Endothelial cell of umbilical vein (primary cell): ENCODE measurements around the gene PEX3. TPM values are rescaled to one million over a fixed set of nuclear protein-coding genes. Genes with fewer than 3 reads are reported as not detected.

ENCODE experiments used
- BruUV-seq: library from RNA; stranded (reverse); fragments of 400-500 nt; replicated peaks from 2 replicates; lab custom pipeline; 2021; lab: Mats Ljungman, UMichigan
- CTCF ChIA-PET: fragments of 300-600, 350-600 bp; sonication (Branson Sonifier 250); formaldehyde crosslinking; loops from one replicate; lab custom pipeline; 2021; ENCODE audit warnings: antibody characterized with exemption, inconsistent platforms; lab: Charles Lee
- POLR2A ChIA-PET: fragments of 300-600, 350-600 bp; sonication (Branson Sonifier 250); formaldehyde crosslinking; loops from one replicate; lab custom pipeline; 2021; ENCODE audit warnings: antibody characterized with exemption, inconsistent platforms; lab: Charles Lee
- DNase-seq: peaks from one replicate; pipeline ENCODE4 v3.0.0-alpha.2; 2011; ENCODE audit warnings: low read depth, low spot score
- FAIRE-seq: peaks from 2 replicates; lab custom pipeline; 2011; peaks lifted over from hg19 to GRCh38; lab: Jason Lieb, UNC
- H2AFZ ChIP-seq: 2 replicates; pipeline ENCODE4 v1.6.0; 2012; ENCODE audit warnings: low read depth, low read length, control low read depth, inconsistent platforms
- H3K27ac ChIP-seq: 2 replicates; pipeline ENCODE4 v1.5.1; 2011; ENCODE audit warnings: low read depth, mild to moderate bottlenecking, control low read depth, low read length, moderate library complexity; ENCODE audit not compliant: insufficient read depth
- H3K27me3 ChIP-seq, 2 experiments: 2 replicates each; pipeline versions ENCODE4 v1.6.0 to v1.6.1; 2011; ENCODE audit warnings: low read length in 2 of 2, mixed read lengths in 1 of 2; ENCODE audit not compliant: control insufficient read depth in 2 of 2, insufficient read depth in 2 of 2
- H3K36me3 ChIP-seq, 2 experiments: 2 replicates in 1 of 2; 3 replicates in 1 of 2; pipeline ENCODE4 v1.5.1; 2011; ENCODE audit warnings: low read length in 2 of 2, mild to moderate bottlenecking in 1 of 2, moderate library complexity in 1 of 2; ENCODE audit not compliant: control insufficient read depth in 2 of 2, insufficient read depth in 2 of 2; ENCODE audit errors: extremely low read depth in 1 of 2
- H3K4me1 ChIP-seq: 3 replicates; pipeline ENCODE4 v1.5.1; 2011; ENCODE audit warnings: mild to moderate bottlenecking, low read length; ENCODE audit not compliant: control insufficient read depth, insufficient read depth; ENCODE audit errors: extremely low read depth
- H3K4me2 ChIP-seq: 2 replicates; pipeline ENCODE4 v1.6.1; 2011; ENCODE audit warnings: low read length, control low read depth, mixed read lengths; ENCODE audit not compliant: insufficient read depth
- H3K4me3 ChIP-seq, 3 experiments: fragments of 200-600 bp in 1 of 3; sonication (generic), shearing (Covaris generic) in 1 of 3; replicated peaks in 1 of 3; 2 replicates each; pipeline ENCODE4 v1.5.1; 2011 to 2016; ENCODE audit warnings: control low read depth in 3 of 3, low read length in 3 of 3, mild to moderate bottlenecking in 2 of 3, inconsistent platforms in 1 of 3, low read depth in 1 of 3, moderate library complexity in 1 of 3; ENCODE audit not compliant: insufficient read depth in 1 of 3
- H3K79me2 ChIP-seq: 2 replicates; pipeline ENCODE4 v1.6.0; 2012; ENCODE audit warnings: low read length, inconsistent platforms; ENCODE audit not compliant: control insufficient read depth, insufficient read depth
- H3K9ac ChIP-seq: replicated peaks from 2 replicates; pipeline ENCODE3; 2011; ENCODE audit warnings: low read length, control low read depth; ENCODE audit not compliant: insufficient read depth; ENCODE audit errors: extremely low read depth
- H3K9me1 ChIP-seq: replicated peaks from 3 replicates; pipeline ENCODE4 v1.6.0; 2011; ENCODE audit warnings: mild to moderate bottlenecking, low read length; ENCODE audit not compliant: control insufficient read depth, insufficient read depth; ENCODE audit errors: extremely low read depth
- H3K9me3 ChIP-seq: replicated peaks from 2 replicates; pipeline ENCODE4 v1.5.1; 2012; ENCODE audit warnings: low read length, inconsistent platforms; ENCODE audit not compliant: control insufficient read depth, insufficient read depth
- H4K20me1 ChIP-seq: replicated peaks from 2 replicates; pipeline ENCODE3; 2011; ENCODE audit warnings: mild to moderate bottlenecking, low read length; ENCODE audit not compliant: control insufficient read depth, insufficient read depth; ENCODE audit errors: extremely low read depth
- EZH2 ChIP-seq: IDR thresholded peaks from 2 replicates; pipeline ENCODE4 v1.6.1; 2012; ENCODE audit warnings: borderline replicate concordance, low read depth, mild to moderate bottlenecking, moderate library complexity, low read length, inconsistent platforms; ENCODE audit not compliant: severe bottlenecking
- FOS ChIP-seq: IDR thresholded peaks from 2 replicates; pipeline ENCODE4 v1.6.1; 2011; ENCODE audit warnings: mild to moderate bottlenecking, low read length, moderate library complexity, borderline replicate concordance; ENCODE audit not compliant: insufficient read depth
- GATA2 ChIP-seq: IDR thresholded peaks from 2 replicates; pipeline ENCODE4 v1.7.0; 2011; ENCODE audit warnings: low read depth, mild to moderate bottlenecking, moderate library complexity, mixed read lengths, low read length; ENCODE audit not compliant: insufficient read length, insufficient read depth
- JUN ChIP-seq: IDR thresholded peaks from 2 replicates; pipeline ENCODE4 v1.6.1; 2011; ENCODE audit warnings: borderline replicate concordance, low read depth; ENCODE audit not compliant: insufficient read length, insufficient read depth
- MYC ChIP-seq: IDR thresholded peaks from one replicate; pipeline ENCODE4 v1.6.1; 2011; ENCODE audit warnings: mild to moderate bottlenecking, low read depth, low read length
- POLR2A ChIP-seq: IDR thresholded peaks from 2 replicates; pipeline ENCODE4 v1.6.1; 2012; ENCODE audit warnings: low read depth, mild to moderate bottlenecking, control low read depth, low read length
- POLR2AphosphoS5 ChIP-seq: IDR thresholded peaks from 2 replicates; pipeline ENCODE4 v1.6.1; 2012; ENCODE audit warnings: low read depth, mild to moderate bottlenecking, control low read depth, low read length, moderate library complexity; ENCODE audit not compliant: insufficient read depth
- dilution Hi-C: fragments of 300-500 bp; cut with MboI; formaldehyde crosslinking; loops from one replicate; pipeline ENCODE4 v1.15.0; 2019; ENCODE audit warnings: low sequenced_read_pairs; ENCODE audit not compliant: extremely low pct_ligation_motif_present
- intact Hi-C: fragments of 100-400 bp; cut with micrococcal nuclease; formaldehyde crosslinking; loops from one replicate; pipeline ENCODE4 v1.10.0; 2022
- polyA plus RNA-seq, 4 experiments: library from polyadenylated mRNA; depleted of rRNA in 3 of 4; stranded (reverse) in 3 of 4; unstranded in 1 of 4; fragments of >200 nt; gene quantifications; 2 replicates each; pipeline versions ENCODE4 v1.2.1 to v1.2.3, GENCODE V29; 2011 to 2012; ENCODE audit warnings: missing spikeins in 1 of 4
- total RNA-seq: library from RNA; stranded (reverse); gene quantifications from 2 replicates; pipeline ENCODE4 v1.2.3, GENCODE V29; 2021
- TF ChIP-seq, protein P1 (sequence below): IDR thresholded peaks from 2 replicates; pipeline ENCODE4 v1.6.1; 2011; ENCODE audit not compliant: insufficient read depth, insufficient read length
- TF ChIP-seq, protein P2 (sequence below), 2 donors: IDR thresholded peaks; 1 replicate in 1 of 2; 2 replicates in 1 of 2; pipeline ENCODE4 v1.5.1; 2011; ENCODE audit warnings: low read length in 2 of 2, mild to moderate bottlenecking in 2 of 2, moderate library complexity in 2 of 2, control low read depth in 1 of 2, inconsistent platforms in 1 of 2, low read depth in 1 of 2; ENCODE audit not compliant: insufficient read depth in 1 of 2; ENCODE audit errors: extremely low read depth in 1 of 2

Gene PEX3
- total and polyA plus RNA-seq, 2 donors (not counting 3 experiments of a cell fraction or from before 2014, with no cell fraction given), result 8.7 to 21.7 TPM

DNA sequence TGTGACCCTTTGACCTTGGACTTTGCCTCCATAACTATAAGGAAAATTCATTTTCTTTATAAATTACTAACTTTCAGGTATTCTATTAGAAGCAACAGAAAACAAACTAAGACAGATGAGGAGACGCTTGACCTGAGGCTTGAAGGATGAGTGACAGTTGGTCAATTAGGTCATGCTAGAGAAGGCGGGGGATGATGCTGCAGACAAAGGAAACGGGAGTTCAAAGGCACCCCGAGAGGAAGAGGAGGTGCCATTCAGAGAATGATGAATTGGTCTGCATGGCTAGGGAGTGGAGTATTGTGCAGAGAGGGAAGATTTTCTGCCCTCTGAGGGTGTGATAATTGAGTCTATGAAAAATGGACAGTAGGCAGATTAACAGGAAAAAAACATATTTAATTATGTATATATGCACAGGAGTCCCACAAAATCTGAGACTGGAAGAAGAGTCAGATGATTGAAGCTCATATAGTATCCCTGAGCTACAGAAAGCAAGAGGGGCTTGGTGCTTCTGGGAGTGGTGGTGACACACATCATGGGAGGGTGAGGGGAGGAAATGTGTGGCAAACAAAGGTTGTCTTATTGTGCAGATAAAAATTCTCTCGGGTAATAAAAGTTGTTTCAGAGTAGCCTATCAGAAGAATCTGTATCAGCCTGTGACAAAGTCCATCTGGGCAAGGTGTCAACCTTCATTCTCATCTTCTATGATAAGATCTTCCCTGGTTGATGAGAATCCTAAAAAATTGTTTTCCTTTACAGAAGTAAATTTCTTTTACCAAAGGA lies 81.3 kb downstream of the PEX3 start:
- H3K9me3 ChIP-seq, result no peaks in the 10 kb centered on the region
- H4K20me1 ChIP-seq, result no peaks in the 10 kb centered on the region
- no peak for FAIRE-seq
- DNase-seq, result no peak
- H3K4me1 ChIP-seq, result no peaks in the 10 kb centered on the region
- dilution Hi-C loops, result no loop called here
- H3K4me2 ChIP-seq, result no peak overlapping the region
- no peak for TF ChIP-seq MYC
- TF ChIP-seq GATA2, result no peak
- TF ChIP-seq JUN, result no peak
- TF ChIP-seq FOS, result no peak
- TF ChIP-seq POLR2AphosphoS5, result no peak
- no peak for TF ChIP-seq POLR2A
- TF ChIP-seq, protein P1, sequence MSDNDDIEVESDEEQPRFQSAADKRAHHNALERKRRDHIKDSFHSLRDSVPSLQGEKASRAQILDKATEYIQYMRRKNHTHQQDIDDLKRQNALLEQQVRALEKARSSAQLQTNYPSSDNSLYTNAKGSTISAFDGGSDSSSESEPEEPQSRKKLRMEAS, result no peak
- TF ChIP-seq EZH2, result no peak
- TF ChIP-seq, protein P2, sequence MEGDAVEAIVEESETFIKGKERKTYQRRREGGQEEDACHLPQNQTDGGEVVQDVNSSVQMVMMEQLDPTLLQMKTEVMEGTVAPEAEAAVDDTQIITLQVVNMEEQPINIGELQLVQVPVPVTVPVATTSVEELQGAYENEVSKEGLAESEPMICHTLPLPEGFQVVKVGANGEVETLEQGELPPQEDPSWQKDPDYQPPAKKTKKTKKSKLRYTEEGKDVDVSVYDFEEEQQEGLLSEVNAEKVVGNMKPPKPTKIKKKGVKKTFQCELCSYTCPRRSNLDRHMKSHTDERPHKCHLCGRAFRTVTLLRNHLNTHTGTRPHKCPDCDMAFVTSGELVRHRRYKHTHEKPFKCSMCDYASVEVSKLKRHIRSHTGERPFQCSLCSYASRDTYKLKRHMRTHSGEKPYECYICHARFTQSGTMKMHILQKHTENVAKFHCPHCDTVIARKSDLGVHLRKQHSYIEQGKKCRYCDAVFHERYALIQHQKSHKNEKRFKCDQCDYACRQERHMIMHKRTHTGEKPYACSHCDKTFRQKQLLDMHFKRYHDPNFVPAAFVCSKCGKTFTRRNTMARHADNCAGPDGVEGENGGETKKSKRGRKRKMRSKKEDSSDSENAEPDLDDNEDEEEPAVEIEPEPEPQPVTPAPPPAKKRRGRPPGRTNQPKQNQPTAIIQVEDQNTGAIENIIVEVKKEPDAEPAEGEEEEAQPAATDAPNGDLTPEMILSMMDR (IDR thresholded peaks at IDR 0.05; ENCODE audit: extremely low read depth in 1 of 2, insufficient read depth in 1 of 2, low read depth in 1 of 2, low read length in 2 of 2), result no peak
- BruUV-seq, result no TSS peak
- POLR2A ChIA-PET, result no interaction called here
- intact Hi-C loops, result no loop called here
- CTCF ChIA-PET, result interaction anchor here (1.7 kb wide), 1 partner anchor 12 kb away, joined by 4 read pairs; no protein-coding TSS in a partner anchor
- H3K9ac ChIP-seq, result no peak overlapping the region
- no peaks in the 10 kb centered on the region for H3K79me2 ChIP-seq
- H3K27ac ChIP-seq, result no peak overlapping the region
- H3K9me1 ChIP-seq, result no peaks in the 10 kb centered on the region
- H3K36me3 ChIP-seq, result no peaks in the 10 kb centered on the region
- peaks cover 5 to 11% of the 10 kb centered on the region in 2 experiments for H3K27me3 ChIP-seq
- H2AFZ ChIP-seq, result no peak overlapping the region
- H3K4me3 ChIP-seq, result no peak overlapping the region
